Measurements from ENCODE around the gene SH3BGRL2. TPM values are rescaled to one million over a fixed set of nuclear protein-coding genes. Genes with fewer than 3 reads are reported as not detected.

SH3BGRL2 gene
- total RNA-seq, 4 donors from 2014 or later: 20.6 to 121 (median 51.7) TPM

- no peak for TF ChIP-seq CTCF (IDR thresholded peaks at IDR 0.05; ENCODE audit: low read depth)
Observed at GRCh38 chr6:79614326-79615305, 16.5 kb upstream of the SH3BGRL2 start.

GRCh38 chr6:79617518-79617941 is 13.6 kb upstream of the SH3BGRL2 start:
- TF ChIP-seq CTCF (IDR thresholded peaks at IDR 0.05; ENCODE audit: low read depth): no peak

GRCh38 chr6:79621579-79621978 is 9.6 kb upstream of the SH3BGRL2 start:
- no peak for TF ChIP-seq CTCF (IDR thresholded peaks at IDR 0.05; ENCODE audit: low read depth)

GRCh38 chr6:79622364-79622763 is 8.8 kb upstream of the SH3BGRL2 start:
- TF ChIP-seq CTCF (IDR thresholded peaks at IDR 0.05; ENCODE audit: low read depth): no peak

GRCh38 chr6:79623106-79623505 is 8.0 kb upstream of the SH3BGRL2 start:
- no peak for TF ChIP-seq CTCF (IDR thresholded peaks at IDR 0.05; ENCODE audit: low read depth)

GRCh38 chr6:79625746-79626145 is 5.4 kb upstream of the SH3BGRL2 start:
- TF ChIP-seq CTCF (IDR thresholded peaks at IDR 0.05; ENCODE audit: low read depth): no peak

- no peak for TF ChIP-seq CTCF (IDR thresholded peaks at IDR 0.05; ENCODE audit: low read depth)
Observed at GRCh38 chr6:79626811-79627210, 4.3 kb upstream of the SH3BGRL2 start.
